ENCODE results near the gene PRSS12.

Gene PRSS12

DNA sequence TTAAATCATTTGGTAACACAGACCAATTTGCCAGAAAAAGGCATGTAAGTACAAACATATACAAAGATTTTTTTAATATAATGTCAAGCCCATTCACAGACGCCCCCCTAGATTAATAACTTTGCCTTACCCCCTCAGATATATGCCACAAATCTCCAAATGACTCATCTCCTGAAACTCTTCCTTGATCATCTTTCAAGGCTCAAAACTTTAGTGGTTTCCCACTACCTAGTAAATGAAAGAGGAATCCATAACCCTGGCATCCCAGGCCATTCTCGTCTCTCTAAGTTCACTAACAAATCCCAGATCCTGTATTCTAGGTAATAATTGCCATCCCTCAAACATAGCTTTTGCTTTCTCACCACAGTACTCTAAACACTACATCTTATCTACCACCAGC, 61.9 kb downstream of the PRSS12 start:
- Histone ChIP-seq H3K9me3 (ENCODE audit: insufficient read depth, low read length) (no peaks in the 10 kb centered on the region), H3K27me3 (ENCODE audit: low read depth, low read length) (no peaks in the 10 kb centered on the region), H3K27ac (ENCODE audit: low read length) (no peak overlapping the region), H2AFZ (ENCODE audit: low read depth, low read length) (no peak overlapping the region), H3K4me1 (ENCODE audit: low read length) (no peaks in the 10 kb centered on the region), H3K36me3 (replicated peaks; ENCODE audit: low read depth, low read length) (no peaks in the 10 kb centered on the region), H3K9ac (ENCODE audit: low read length) (no peak overlapping the region), H3K79me2 (ENCODE audit: low read length) (no peaks in the 10 kb centered on the region), H4K20me1 (ENCODE audit: insufficient read depth, low read length) (no peaks in the 10 kb centered on the region), H3K4me3 (ENCODE audit: low read length) (no peak overlapping the region), H3K4me2 (ENCODE audit: low read length) (no peak overlapping the region)
- TF ChIP-seq, protein P1, sequence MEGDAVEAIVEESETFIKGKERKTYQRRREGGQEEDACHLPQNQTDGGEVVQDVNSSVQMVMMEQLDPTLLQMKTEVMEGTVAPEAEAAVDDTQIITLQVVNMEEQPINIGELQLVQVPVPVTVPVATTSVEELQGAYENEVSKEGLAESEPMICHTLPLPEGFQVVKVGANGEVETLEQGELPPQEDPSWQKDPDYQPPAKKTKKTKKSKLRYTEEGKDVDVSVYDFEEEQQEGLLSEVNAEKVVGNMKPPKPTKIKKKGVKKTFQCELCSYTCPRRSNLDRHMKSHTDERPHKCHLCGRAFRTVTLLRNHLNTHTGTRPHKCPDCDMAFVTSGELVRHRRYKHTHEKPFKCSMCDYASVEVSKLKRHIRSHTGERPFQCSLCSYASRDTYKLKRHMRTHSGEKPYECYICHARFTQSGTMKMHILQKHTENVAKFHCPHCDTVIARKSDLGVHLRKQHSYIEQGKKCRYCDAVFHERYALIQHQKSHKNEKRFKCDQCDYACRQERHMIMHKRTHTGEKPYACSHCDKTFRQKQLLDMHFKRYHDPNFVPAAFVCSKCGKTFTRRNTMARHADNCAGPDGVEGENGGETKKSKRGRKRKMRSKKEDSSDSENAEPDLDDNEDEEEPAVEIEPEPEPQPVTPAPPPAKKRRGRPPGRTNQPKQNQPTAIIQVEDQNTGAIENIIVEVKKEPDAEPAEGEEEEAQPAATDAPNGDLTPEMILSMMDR (IDR thresholded peaks at IDR 0.05; ENCODE audit: low read depth, low read length) = no peak

DNA sequence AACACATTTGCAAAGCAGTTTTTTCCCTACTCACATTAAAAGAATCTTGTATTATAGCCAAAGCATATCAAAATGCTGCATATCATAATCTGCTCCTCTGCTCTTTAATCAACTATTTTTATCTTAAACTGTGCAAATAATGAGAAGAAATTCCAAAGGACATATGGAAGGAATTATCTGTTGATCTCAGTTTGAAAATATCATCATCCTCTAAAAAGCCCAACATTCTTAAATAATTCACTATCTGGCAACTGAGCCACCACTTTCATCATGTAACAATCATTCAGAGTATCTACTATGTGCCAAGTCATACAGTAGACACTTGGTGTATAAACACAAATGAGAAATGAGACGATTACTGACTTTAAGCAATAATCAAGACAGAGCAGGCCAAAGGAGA, 63.0 kb downstream of the PRSS12 start:
- H4K20me1 ChIP-seq (ENCODE audit: insufficient read depth, low read length) = no peaks in the 10 kb centered on the region
- H3K27ac ChIP-seq (ENCODE audit: low read length) = no peak overlapping the region
- H3K36me3 ChIP-seq (replicated peaks; ENCODE audit: low read depth, low read length) = no peaks in the 10 kb centered on the region
- no peak overlapping the region for H2AFZ ChIP-seq (ENCODE audit: low read depth, low read length)
- no peaks in the 10 kb centered on the region for H3K27me3 ChIP-seq (ENCODE audit: low read depth, low read length)
- H3K4me2 ChIP-seq (ENCODE audit: low read length) = no peak overlapping the region
- H3K9ac ChIP-seq (ENCODE audit: low read length) = no peak overlapping the region
- peaks cover 6% of the 10 kb centered on the region for H3K4me1 ChIP-seq (ENCODE audit: low read length)
- no peak for TF ChIP-seq EZH2phosphoT487 (IDR thresholded peaks at IDR 0.05; ENCODE audit: low read depth)
- TF ChIP-seq, protein P1 (IDR thresholded peaks at IDR 0.05; ENCODE audit: low read depth, low read length) = no peak
- H3K4me3 ChIP-seq (ENCODE audit: low read length) = no peak overlapping the region
- no peaks in the 10 kb centered on the region for H3K79me2 ChIP-seq (ENCODE audit: low read length)
- no peaks in the 10 kb centered on the region for H3K9me3 ChIP-seq (ENCODE audit: insufficient read depth, low read length)

DNA sequence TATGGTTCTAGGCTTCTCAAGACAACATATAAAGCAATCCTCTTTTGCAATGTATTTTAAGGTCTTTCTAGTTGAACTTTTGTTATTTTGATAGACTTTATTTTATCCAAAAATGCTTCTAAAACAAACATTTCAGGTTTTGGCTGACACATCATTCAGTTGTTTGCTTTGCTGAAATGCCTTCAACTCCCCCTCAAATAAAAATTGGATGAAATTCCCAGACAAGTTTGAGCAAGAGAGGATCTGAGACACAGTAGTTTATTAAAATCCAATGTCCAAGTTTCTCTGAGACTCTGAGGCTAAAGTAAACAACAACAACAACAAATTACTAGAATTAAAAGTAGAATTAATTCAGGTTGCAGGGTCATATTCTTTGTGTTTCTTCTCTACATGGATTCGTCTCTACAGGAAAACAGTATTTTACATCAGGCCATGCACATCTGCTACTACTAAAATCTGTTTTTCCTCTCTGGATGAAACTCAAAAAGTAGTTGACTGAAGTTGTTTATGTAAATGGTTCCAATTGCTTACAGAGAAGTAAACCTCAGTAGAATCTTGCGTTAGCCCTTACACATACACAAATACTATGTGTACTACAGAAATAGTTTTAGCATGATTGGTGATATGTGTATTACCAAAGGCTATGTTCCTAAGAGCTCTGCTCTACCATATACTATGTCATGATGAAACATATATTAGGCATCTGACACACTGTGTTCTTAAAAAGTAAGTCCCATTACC, 64.9 kb downstream of the PRSS12 start:
- Histone ChIP-seq H3K27me3 (ENCODE audit: low read depth, low read length) (no peaks in the 10 kb centered on the region), H3K9me3 (ENCODE audit: insufficient read depth, low read length) (no peaks in the 10 kb centered on the region), H3K4me2 (ENCODE audit: low read length) (no peak overlapping the region), H3K9ac (ENCODE audit: low read length) (no peak overlapping the region), H3K36me3 (replicated peaks; ENCODE audit: low read depth, low read length) (no peaks in the 10 kb centered on the region), H2AFZ (ENCODE audit: low read depth, low read length) (no peak overlapping the region), H3K79me2 (ENCODE audit: low read length) (no peaks in the 10 kb centered on the region), H3K4me3 (ENCODE audit: low read length) (no peak overlapping the region), H4K20me1 (ENCODE audit: insufficient read depth, low read length) (no peaks in the 10 kb centered on the region), H3K4me1 (ENCODE audit: low read length) (peaks cover 26% of the 10 kb centered on the region), H3K27ac (ENCODE audit: low read length) (no peak overlapping the region)
- no peak for TF ChIP-seq EZH2phosphoT487 (IDR thresholded peaks at IDR 0.05; ENCODE audit: low read depth)
- TF ChIP-seq, protein P1 (IDR thresholded peaks at IDR 0.05; ENCODE audit: low read depth, low read length) = no peak

DNA sequence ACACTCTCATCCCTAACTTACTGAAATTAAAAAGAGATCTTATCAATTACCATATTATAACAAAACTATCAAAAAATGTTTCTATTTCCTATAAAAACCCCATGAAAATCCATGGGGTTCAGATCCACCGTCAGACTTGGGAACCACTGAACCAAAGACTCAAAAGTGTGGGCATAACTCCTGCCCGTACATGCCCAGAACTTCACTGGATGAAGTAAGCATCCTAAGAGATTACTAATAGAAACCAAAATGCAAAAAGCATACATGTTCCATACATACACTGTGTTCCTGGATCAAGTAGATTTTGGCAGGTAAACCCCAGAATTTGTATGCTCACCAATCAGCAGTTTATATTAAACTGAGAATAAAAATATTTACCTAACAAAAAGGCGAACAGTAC, 66.1 kb downstream of the PRSS12 start:
- H3K4me2 ChIP-seq (ENCODE audit: low read length) = no peak overlapping the region
- no peak for TF ChIP-seq EZH2phosphoT487 (IDR thresholded peaks at IDR 0.05; ENCODE audit: low read depth)
- TF ChIP-seq, protein P1 (IDR thresholded peaks at IDR 0.05; ENCODE audit: low read depth, low read length) = no peak
- H3K27ac ChIP-seq (ENCODE audit: low read length) = no peak overlapping the region
- H4K20me1 ChIP-seq (ENCODE audit: insufficient read depth, low read length) = no peaks in the 10 kb centered on the region
- no peak overlapping the region for H3K9ac ChIP-seq (ENCODE audit: low read length)
- H3K79me2 ChIP-seq (ENCODE audit: low read length) = no peaks in the 10 kb centered on the region
- no peaks in the 10 kb centered on the region for H3K9me3 ChIP-seq (ENCODE audit: insufficient read depth, low read length)
- H3K27me3 ChIP-seq (ENCODE audit: low read depth, low read length) = no peaks in the 10 kb centered on the region
- no peak overlapping the region for H2AFZ ChIP-seq (ENCODE audit: low read depth, low read length)
- H3K4me3 ChIP-seq (ENCODE audit: low read length) = no peak overlapping the region
- peaks cover 38% of the 10 kb centered on the region for H3K4me1 ChIP-seq (ENCODE audit: low read length)
- H3K36me3 ChIP-seq (replicated peaks; ENCODE audit: low read depth, low read length) = peaks cover 4% of the 10 kb centered on the region
